HG03521 (cell line): Measurements from ENCODE around the gene GAB2.
"Not testable (repeated sequence)": the region's sequence is repeated elsewhere in the genome, so short reads cannot be mapped to it uniquely, and the experiment has no call there.

ENCODE experiments used
- ATAC-seq: cut with Tn5 transposase; IDR thresholded peaks from one replicate; pipeline ENCODE4 v1.9.1; 2021; ENCODE audit warnings: mild to moderate bottlenecking, moderate library complexity; ENCODE audit not compliant: unreplicated experiment

Gene GAB2

GRCh38 chr11:78371221-78371891, 46.3 kb downstream of the GAB2 start:
- no peak for ATAC-seq

DNA sequence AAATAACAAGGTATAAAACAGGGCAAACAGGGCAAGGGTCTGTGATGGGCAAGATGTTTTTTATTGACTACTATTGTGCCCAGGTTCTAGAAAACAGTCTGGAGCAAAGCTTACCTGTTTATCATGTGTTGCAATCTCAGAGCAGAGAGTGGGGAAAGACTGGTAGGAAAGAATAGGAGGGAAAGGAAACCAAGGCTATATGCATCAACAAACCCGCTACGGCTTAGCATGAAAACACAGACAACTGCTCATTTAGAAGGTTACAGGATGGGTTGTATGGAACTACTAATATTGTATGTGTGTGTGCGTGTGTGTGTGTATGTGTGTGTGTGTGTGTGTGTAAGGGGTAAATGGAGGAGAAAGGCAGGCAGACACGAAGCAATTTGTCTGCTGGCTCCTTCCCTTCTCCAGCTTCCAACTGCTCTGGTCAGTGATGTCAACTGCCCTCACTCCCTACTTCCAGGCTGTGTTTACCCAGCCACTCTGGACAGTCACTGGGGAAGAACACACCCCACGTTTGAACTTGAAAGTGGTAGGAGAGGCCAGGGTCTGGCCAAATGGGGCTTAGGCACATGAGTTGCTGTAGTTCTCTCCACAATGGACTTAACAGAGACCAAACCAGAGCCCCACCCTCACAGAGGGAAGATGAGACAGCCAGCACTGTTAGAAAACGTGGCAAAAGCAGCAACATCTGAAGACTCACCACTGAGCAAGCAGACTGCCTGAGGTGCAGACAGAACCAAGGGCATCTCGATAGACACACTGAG, 47.0 kb downstream of the GAB2 start:
- ATAC-seq: no peak

- no peak for ATAC-seq
Measured at GRCh38 chr11:78365381-78365792, 52.2 kb downstream of the GAB2 start.

DNA sequence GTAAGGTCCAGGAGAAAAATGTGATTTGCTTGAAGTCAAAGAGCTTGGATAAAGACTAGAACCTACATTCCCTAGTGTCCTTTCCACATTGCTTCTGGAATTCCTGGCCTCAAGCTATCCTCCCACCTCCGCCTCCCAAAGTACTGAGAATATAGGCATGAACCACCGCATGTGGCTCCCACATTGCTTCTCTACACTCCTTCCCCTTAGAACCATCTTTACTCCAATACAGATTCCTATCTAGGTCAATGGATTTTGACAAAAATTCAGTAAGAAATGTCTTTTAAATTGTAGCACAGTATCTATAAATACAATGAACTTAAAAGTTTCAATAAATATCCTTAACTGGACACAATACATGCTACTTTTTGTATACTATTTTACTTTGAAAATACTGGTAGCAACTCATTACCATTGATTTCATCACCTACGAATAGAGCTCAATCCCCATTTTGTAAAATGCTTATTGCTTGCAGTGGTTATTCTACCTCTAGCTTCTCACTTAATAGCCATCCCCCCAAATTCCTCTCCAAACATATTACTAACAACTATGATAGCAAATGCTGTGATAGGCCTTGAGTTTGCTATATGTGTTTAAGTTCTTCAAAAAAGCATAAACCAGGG, 53.4 kb downstream of the GAB2 start:
- no peak for ATAC-seq

DNA sequence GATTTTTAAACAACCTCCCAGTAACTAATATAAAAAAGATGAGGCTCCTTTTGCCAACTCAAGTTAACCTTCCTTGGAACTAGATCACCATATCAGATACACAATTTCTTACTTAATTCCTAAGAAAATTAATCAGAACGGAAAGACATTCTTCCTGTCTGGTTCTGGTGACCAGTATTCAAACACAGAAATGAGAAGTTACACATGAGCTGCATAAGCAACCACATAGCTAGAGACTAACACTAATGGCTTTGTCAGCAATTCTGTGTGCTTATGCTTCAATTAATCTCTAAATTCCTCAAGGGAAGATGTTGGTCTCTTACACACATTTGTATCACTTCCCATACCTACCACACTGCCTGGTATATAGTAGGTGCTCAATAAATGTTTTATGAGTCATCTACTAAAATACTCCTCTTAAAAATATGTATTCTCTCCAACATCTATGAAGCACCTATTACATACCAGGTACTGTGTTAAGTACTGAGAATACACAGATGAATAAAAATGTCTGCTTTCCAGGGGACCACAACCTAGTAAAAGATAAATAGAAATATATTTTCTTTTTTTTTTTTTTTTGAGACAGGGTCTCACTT, 54.5 kb downstream of the GAB2 start:
- ATAC-seq: no peak

DNA sequence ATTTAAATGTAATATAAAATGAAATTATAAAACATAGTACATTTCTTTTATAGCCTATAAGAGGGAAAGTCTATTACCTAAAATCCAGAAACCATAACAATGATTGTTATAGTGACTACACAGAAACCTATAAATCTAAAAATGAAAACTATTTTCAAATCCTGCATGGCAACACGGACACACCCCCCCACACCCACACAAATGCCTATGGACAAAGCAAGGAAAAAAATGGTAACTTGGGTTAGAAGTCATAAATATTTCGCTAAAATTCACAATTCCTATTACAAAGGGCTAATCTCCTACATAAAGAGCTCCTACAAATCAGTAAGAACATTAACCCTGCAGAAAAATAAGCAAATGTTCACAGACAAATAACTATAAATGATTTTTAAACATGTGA, 56.4 kb downstream of the GAB2 start:
- no peak for ATAC-seq

DNA sequence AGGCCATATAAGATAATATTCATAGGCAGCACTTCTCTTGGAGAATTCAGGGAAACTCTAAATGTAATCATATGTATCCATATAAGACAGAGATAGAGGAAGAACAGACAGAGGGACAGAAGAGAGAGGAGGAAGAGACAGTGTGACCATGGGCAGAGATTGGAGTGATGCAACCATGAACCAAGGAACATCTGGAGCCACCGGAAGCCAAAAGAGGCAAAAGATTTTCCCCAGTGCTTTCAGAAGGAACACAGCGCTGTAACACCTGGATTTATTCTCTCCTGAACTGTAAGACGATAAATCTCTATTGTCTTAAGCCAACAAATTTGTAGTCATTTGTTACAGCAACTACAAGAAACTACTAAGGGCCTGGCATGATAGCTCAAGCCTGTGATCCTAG, 57.7 kb downstream of the GAB2 start:
- ATAC-seq: no peak

GRCh38 chr11:78357924-78358323, 59.7 kb downstream of the GAB2 start:
- not testable (repeated sequence) for ATAC-seq

DNA sequence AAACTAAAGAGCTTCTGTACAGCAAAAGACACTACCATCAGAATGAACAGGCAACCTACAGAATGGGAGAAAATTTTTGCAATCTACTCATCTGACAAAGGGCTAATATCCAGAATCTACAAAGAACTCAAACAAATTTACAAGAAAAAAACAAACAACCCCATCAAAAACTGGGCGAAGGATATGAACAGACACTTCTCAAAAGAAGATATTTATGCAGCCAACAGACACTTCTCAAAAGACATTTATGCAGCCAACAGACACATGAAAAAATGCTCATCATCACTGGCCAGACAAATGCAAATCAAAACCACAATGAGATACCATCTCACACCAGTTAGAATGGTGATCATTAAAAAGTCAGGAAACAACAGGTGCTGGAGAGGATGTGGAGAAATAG, 60.2 kb downstream of the GAB2 start:
- ATAC-seq: not testable (repeated sequence)

DNA sequence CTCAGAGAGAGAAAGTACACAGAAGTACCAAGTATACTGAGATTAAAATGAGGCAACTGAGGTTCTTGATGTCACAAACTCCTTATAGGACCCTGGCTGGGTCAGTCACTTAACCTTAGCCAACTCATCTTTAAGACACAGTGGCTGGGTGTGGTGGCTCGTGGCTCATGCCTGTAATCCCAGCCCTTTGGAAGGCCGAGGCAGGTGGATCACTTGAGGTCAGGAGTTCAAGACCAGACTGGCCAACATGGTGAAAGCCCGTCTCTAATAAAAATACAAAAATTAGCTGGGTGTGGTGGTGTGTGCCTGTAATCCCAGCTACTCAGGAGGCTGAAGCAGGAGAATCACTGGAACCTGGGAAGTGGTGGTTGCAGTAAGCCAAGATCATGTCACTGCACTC, 61.9 kb downstream of the GAB2 start:
- ATAC-seq: not testable (repeated sequence)

DNA sequence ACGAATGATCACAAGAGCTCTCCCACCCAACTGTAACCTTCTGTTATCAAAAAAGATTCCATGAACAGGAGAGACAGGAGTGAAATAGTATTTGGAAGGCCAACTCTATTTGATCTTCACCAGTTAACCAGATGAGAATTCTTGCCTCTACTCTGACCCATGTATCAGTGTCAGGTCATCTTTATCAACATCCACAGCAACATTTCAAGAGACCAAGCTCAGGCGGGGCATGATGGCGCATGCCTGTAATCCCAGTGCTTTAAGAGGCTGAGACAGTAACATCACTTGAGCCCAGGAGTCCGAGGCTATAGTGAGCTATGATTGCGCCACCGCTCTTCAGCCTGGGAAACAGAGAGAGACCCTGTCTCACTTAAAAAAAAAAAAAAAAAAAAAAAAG, 62.3 kb downstream of the GAB2 start:
- no peak for ATAC-seq

- no peak for ATAC-seq
Measured at GRCh38 chr11:78354408-78355308, 63.0 kb downstream of the GAB2 start.

DNA sequence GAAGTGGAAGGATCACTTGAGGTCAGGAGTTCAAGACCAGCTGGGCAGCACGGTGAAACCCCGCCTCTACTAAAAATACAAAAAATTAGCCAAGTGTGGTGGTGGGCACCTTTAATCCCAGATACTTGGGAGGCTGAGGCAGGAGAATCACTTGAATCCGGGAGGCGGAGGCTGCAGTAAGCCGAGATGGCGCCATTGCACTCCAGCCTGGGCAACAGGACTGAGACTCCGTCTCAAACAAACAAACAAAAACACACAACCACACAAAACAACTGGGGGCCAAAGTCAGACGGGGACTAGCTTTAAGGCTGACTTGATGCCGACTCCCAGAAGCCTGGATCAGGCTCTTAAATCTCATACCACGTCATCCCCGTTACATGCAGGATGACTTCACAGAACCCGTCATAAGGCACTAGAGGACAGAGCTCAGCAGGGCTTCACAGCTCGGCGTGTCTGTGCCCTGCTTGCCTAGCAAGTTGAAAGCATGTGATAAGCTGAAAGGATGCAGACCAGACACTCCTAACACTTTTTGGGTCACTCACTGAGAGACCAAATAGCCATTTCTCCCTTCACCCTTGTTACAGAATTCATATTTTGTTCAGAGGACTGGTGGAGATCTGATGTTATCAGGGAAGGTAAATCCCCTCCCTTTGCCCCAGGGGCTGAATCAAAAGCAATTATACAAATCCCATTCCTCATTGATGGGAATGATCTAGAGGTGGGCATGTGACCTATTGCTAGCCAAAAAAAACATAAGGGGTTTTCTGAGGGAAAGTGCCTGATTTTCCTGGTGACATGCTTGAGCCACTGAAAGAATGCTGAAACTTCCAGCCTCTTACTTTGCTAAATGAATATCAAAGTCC, 65.4 kb downstream of the GAB2 start:
- no peak for ATAC-seq

GRCh38 chr11:78351193-78351592, 66.4 kb downstream of the GAB2 start:
- no peak for ATAC-seq

DNA sequence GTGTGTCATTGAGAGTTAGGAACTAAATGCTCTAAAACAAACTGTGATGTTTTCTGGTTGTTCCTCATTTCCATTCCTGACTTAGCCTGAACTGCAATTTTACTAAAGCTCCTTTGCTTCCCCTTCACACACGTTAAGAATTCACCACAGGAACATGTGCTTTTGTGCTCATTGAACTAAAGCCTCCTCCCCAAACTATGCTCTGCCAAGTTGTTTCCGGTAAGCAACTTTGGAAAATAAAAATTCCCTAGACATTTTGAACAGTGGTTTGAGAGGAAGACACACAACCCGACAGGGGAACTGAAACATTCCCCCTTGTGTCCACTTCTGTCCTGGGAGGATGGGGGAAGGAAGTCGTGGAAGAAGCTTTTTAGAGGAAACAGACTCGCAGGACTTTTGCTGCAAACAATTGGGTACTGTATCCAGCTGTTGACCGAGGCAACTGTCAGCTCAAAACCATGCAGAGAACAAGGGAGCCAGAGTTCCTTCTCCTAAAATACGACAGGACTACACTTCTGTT, 66.9 kb downstream of the GAB2 start:
- no peak for ATAC-seq

GRCh38 chr11:78350091-78350645, 67.5 kb downstream of the GAB2 start:
- no peak for ATAC-seq

DNA sequence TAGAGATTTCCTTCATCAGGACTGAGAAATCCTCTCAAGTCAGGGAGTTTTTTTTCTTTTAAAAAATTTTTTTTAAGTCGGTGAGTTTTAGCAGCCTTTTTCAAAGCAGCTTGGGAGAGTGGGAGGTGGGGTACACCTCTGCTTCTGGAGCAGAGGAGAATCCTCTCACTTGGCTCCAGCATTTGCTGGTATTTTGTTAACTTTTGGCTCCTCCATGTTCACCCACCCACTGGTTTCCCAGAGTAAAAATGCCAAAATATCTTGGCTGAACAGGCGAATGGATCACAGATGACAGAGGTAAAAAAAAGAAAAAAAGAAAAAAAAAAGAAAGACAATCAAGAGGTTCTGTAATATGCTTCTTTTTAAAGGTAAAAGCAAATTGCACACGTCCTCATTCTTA, 68.0 kb downstream of the GAB2 start:
- ATAC-seq: no peak

GRCh38 chr11:78349114-78349513, 68.5 kb downstream of the GAB2 start:
- ATAC-seq: no peak

DNA sequence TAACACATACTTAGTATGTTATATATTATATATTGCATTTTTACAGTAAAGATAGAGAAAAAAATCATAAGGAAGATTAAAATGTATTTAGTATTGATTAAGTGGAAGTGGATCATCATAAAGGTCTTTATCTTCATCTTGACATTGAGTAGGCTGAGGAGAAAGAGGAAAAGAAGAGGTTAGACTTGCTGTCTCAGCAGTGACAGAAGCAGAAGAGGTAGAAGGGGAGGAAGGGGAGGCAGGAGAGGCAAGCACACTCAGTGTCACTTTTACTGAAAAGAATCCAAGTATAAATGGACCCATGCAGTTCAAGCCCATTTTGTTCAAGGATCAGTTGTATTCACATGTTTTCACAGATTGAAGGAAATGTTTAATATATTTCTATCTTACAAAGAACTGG, 69.7 kb downstream of the GAB2 start:
- ATAC-seq: no peak
